G401 (cell line): ENCODE results near the gene SART1. TPM values are rescaled to one million over a fixed set of nuclear protein-coding genes. Genes with fewer than 3 reads are reported as not detected.
"Not testable (repeated sequence)": the region's sequence is repeated elsewhere in the genome, so short reads cannot be mapped to it uniquely, and the experiment has no call there.

Source experiments
- DNase-seq: peaks from one replicate; pipeline ENCODE4 v3.0.0-alpha.2; 2015; ENCODE audit warnings: low spot score
- in situ Hi-C: cut with HindIII; loops from 2 replicates; pipeline ENCODE4 v1.10.0; 2016; ENCODE audit warnings: low sequenced_read_pairs, mixed read lengths
- total RNA-seq: library from RNA; depleted of rRNA; stranded (reverse); fragments of >200 nt; shearing (Covaris generic); gene quantifications from 2 replicates; pipeline ENCODE4 v1.2.3, GENCODE V29; 2014; rRNA removed

The SART1 gene
- total RNA-seq, 1 experiment from 2014 or later, result 73.1 TPM

DNA sequence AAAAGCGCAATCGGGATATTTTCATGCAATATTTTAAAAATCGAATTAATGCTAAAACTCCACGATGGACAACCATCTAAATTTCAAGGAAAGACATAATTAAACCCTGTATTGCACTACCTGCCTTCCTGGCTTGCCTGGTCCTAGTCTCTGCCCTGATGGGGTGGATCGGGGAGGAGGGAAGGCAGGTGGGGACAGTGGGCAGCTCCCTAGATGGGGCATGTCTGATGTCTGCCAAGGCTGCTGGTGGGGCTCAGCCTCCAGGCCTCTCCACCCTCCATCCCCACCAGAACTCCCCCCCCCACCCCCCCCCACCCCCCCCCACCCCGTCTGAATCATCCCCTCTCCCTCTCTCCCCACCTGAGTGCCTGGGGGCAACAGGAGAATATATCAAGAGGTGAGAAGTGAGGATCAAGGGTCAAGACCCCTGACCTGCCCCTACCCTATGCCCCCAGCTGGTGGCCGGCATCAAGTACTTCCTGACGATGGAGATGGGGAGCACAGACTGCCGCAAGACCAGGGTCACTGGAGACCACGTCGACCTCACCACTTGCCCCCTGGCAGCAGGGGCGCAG, 50.9 kb downstream of the SART1 start:
- no peak for DNase-seq
- in situ Hi-C loops, result no loop called here

DNA sequence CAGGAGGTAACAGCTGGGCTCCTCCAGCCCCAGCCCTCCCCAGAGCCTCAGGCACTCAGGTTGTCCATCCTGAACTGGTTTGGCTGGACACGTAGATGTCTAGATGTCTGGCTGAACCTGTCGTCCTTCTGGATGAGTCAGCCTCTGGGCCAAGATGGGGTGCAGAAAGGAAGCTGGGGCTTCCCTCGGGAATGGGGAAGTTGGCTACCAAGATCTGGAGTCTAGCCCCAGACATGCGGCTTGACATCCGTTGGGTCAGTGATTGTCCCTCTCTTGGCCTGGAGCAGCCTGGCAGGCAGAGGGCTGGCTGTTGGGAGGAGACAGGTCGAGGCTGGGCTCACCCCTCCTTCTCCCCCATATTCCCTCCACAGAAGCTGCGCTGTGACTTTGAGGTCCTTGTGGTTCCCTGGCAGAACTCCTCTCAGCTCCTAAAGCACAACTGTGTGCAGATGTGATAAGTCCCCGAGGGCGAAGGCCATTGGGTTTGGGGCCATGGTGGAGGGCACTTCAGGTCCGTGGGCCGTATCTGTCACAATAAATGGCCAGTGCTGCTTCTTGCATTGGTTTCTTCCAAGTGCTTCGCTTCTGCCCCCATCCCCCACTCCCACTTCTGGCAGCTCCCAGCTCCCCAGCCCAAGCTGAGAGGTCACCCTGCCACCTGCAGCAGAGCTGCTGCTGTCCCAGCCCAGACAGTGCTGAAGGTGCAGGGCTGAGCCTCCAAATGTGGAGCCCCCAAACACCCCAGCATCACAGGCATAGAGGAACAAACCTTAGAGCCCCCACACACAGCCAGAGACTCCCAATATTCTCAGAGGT, 51.6 kb downstream of the SART1 start:
- in situ Hi-C loops, result no loop called here
- no peak for DNase-seq

DNA sequence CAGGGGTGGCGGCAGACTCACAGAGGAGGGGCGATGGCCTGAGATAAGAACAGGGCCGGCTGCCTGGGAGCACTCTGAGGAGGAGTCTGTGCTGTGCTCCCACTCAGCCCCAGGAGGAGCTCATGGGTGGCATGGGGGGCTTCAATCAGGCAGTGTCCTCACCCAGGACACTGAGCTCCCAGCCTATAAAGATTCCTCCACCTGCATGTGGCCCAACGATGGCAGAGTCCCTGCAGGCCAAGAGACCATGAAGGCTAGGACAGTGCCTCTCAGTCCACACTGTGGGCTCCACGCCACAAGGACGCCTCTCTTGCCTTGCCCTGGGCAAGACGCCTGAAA, 52.2 kb downstream of the SART1 start:
- in situ Hi-C loops, result no loop called here
- DNase-seq, result no peak

DNA sequence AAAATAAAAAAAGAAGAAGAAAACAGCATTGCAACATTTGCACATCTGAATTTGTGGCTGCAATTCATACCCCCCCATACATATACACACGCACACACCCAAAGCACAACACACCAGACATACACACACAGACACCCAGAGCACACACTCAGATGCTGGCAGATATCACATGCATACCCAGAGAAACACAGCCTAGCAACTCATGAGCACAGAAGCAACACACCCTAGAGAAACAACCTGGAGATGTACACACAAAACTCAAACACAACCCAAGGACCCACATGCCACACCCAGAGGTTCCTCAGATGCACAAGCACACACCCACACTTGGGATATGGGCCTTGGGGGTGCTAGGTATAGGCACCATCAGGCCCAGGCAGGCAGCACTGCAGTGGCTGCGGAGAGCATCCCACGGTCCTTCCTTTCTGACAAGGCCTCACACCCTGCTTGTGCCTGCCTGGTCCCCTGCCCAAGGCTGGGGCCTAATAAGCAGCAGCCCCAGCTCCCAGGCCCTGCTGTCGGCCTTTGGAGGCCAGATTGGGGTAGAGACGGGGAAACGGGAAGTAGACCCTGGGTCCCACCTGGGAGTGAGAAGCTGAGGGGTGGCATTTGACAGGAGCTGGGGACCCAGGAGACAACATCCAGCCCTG, 53.4 kb downstream of the SART1 start:
- in situ Hi-C loops, result no loop called here
- DNase-seq, result no peak

DNA sequence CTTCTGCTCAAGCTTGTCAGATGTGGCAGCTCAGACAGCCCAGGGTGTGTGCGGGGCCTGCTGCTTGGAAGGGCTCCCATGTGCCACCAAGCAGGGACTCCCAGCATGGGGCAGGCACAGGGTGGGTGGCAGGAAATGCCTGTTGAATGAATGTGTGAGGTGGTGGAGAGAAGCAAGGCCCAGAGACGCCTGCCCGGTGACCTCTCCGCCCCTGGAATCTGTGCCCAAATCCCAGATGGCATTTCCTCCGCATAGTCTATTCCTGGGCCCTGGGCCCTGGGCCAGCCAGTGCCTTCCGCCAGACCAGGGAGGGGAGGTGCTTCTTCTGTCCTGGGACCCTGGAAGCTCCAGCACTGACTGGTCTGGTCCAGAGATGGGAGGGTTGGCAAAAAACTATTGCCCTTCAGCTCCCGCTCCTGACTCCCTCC, 53.9 kb downstream of the SART1 start:
- peak; percentile 59 for DNase-seq
- in situ Hi-C loops, result no loop called here

DNA sequence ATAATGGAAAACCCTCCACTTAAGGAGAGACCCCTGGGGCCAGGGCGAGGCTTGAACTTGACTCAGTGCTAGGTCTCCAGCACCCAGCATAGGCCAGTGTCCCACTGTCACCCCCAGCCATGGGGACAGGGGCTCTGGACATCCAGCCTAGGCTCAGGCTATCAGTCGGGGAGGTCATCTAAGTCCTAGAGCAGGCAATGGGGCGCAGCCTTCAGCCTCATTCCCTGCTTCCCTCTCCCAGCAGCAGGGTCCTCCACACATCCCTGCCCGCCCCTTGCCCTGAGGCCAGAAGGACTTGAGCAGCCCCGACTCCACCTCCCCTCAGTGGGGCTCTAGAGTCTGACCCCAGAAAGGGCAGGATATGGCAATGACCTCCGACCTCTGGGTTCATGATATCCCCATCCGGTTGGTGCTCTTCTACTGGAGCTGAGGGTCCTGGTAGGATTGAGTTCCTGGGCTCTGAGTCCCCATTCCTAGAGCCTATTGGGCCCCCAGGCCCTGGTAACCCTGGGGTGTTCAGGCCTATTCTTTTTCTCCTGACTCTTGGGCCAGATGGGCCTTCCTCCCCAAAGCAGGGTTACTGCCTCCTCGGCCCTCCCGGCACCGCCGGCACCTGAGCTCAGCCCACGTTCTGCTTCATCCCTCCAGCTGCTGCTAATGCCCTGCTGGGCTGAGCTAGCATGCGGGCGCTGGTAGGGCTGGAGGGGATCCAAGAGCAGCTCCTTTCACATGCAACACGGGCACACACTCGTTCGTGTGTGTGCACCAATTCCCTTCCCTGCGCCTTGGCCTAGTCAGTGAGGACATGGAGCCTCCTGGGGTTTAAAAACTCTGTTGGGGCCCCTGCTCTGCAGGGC, 54.6 kb downstream of the SART1 start:
- in situ Hi-C loops, result no loop called here
- DNase-seq, result no peak

DNA sequence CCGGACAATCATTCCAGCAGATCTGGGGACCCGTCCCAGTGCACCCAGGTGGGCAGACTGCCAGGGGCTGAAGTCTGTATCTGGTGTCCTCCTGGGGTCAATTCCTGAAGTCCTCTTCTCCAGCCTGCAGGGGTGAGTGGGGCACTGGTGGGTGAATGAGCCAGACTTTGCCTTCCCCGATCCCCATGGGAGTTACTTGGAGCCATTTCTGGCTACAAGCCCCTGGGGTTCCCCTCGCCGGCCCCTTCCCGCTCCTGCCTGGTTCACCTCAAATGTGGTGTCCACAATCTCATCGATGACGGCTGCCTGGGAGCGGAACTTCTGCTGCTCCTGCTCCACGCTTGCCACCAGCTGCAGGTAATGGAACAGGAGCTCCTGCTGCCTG, 55.3 kb downstream of the SART1 start:
- no peak for DNase-seq
- in situ Hi-C loops, result no loop called here

DNA sequence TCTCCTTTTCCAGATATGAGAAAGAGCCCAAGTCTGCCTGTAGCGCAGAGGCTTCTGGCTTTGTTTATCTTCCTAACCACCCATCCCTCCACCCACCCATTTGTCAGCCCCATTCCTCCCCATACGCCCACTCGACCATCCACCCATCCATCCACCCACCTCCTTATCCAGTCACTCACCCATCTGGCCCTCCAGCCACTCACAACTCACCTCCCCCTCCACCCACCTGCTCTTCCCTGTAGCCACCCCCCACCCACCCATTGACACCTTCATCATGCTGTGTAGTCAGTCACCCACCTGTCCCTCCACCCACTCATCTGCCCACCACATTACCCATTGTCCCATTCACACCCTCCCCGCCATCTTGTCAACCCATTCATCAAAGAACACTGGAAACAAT, 55.8 kb downstream of the SART1 start:
- DNase-seq, result no peak
- in situ Hi-C loops, result no loop called here

DNA sequence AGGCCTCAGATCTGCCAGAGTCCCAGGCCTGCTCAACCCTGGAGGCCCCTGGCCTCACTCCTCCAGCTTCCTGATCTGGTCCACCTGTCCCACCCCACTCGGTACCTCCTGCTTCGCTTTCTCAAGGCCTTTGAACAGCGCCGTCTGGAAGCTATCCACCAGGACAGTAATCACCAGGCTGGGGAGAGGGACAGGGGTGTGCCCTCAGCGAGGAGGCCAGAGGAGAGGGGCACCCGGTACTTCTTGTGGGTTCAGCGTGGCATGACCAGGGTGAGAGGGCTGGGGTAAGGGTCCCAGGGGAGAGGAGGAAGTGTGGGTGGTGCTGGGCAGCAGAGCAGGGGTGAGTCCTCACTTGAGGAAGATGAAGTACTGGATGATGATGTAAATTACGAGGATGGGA, 58.7 kb downstream of the SART1 start:
- in situ Hi-C loops, result no loop called here
- no peak for DNase-seq

DNA sequence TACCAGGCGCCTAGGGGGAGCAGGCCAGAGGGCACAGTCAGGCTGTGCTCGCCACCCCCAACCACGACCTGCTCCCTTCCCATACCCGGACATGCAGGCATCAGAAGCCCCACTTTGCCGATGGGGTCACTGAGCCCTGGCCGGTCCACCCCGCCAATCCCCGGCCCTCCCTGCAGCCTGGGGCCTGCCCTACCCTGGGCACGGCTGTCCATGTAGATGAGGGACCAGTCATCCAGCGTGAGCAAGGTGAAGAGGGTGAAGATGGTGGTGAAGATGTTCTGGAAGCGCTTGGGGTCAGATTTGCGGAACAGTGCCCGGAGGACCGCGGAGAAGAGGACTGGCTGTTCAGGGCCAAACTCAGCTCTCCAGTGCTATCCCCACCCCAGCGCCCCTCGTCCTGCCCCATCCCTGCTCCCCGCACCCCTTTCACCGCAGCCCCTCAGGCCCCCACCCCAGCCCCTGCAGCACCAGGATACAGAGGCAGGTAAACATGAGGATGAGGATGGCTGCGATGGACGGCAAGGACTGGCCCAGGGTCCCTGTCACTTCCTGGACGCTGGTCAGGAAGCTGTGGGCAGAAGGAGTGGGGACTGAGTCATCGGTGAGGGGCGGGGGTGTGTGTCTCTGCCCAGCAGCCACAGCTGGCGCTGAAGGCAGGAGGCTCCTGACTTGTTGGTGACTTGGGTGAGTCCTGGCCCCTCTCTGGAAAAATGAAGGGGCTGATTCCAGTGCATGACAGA, 59.3 kb downstream of the SART1 start:
- no peak for DNase-seq
- in situ Hi-C loops, result no loop called here

DNA sequence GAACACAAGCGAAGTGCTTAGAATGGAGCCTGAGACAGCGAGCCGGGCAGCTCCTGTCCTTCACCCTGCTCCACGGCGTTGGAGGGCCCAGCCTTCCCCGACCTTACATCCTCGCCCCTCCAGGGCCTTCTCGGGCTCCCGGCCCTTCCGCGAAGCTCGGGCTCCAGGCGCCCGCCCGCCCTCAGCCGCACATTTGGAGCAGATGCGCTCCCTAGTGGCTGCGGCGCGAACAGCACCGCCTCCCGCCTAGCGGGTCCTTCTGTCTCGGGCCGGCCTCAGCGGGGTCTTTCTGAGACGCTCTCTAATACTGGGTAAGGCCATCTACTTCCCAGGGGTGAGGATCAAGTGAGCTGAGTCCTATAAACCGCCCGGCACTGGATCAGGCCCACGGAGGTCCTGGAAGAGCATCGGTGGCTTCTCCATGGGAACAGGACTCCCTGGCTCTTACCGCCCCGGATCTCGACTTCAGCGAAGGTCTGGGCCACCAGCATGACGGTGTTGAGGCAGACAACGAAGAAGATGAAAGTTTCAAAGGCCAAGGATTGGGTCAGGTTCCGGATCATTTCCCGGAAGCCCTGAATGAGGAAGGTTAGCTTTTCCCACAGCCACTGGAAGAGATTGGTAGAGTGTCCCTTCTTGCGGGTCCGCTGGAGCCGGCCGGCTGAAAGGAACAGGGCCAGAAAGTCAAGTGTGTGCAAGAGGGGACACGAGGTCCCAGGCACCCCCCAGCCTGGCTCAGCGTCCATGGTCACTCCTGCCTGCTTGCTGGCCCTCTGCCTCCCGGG, 61.1 kb downstream of the SART1 start:
- DNase-seq, result peak; percentile 65
- in situ Hi-C loops, result no loop called here

DNA sequence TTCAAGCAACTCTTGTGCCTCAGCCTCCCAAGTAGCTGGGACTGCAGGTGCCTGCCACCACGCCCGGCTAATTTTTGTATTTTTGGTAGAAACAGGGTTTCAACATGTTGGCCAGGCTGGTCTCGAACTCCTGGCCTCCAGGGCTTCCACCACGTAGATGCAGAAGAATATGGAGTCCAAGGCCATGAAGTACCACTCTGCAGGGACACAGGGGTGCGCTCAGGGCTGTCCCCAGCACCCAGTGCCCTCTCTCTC, 61.6 kb downstream of the SART1 start:
- in situ Hi-C loops, DNase-seq: not testable (repeated sequence)

DNA sequence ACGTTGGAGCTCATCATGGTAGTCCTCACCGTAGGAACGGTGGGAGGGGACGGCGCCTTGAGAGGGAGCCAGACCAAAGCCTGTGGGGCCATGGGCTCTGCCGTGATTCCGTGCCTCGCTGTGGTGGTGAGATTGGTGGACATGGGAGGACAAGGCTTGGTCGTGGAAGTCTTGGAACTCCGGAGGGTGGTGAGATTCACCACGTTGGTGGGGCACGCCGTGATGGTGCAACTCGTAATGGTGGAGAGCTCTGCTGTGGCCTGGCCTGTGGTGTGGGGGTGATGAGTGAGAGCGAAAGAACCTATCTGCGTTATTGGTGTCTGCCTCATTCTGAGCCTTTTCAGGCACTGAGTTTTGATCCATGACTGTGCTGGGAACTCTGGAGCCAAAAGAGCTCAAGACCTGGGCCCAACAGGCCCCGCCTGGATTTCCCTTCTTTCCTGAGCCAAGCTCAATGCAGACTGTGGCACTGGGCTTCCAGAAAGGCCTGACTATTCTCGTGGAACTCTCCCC, 64.5 kb downstream of the SART1 start, which contains the start of gene CATSPER1:
Gene CATSPER1 (minus strand): TSS at position 463 of the 513 bp plus-strand sequence. CDS start 100 bp downstream, at position 363.
- no peak for DNase-seq
- in situ Hi-C loops, result no loop called here

Other genes with a start within 250 kb of the SART1 start
- 66.3 and 71.4 TPM in 2 replicates for gene KAT5, start 249.5 kb upstream of the SART1 start, total RNA-seq
- 86.2 and 132 TPM in 2 replicates for gene RNASEH2C, start 240.9 kb upstream of the SART1 start, total RNA-seq
- 15.7 and 20.6 TPM in 2 replicates for gene AP5B1, start 180.8 kb upstream of the SART1 start, total RNA-seq
- not detected in 2 replicates for gene OVOL1, start 174.7 kb upstream of the SART1 start, total RNA-seq
- gene SNX32, start 127.8 kb upstream of the SART1 start, total RNA-seq, result not detected in 2 replicates
- 1,273 and 1,592 TPM in 2 replicates for gene CFL1, start 103.6 kb upstream of the SART1 start, total RNA-seq
- 61.8 and 70.4 TPM in 2 replicates for gene MUS81, start 101.3 kb upstream of the SART1 start, total RNA-seq
- gene EFEMP2, start 88.9 kb upstream of the SART1 start, total RNA-seq, result 35.8 and 38.2 TPM in 2 replicates
- gene CTSW, start 81.9 kb upstream of the SART1 start, total RNA-seq, result not detected in 2 replicates
- gene FIBP, start 73.3 kb upstream of the SART1 start, total RNA-seq, result 79.3 and 89.3 TPM in 2 replicates
- gene CCDC85B, start 71.1 kb upstream of the SART1 start, total RNA-seq, result 180 and 212 TPM in 2 replicates
- gene FOSL1, start 61.3 kb upstream of the SART1 start, total RNA-seq, result 23.6 and 30.8 TPM in 2 replicates
- gene C11orf68, start 42.7 kb upstream of the SART1 start, total RNA-seq, result 14.2 and 17.2 TPM in 2 replicates
- 174 and 179 TPM in 2 replicates for gene DRAP1, start 42.3 kb upstream of the SART1 start, total RNA-seq
- gene TSGA10IP, start 16.3 kb upstream of the SART1 start, total RNA-seq, result not detected in 2 replicates
- 15.6 and 29.9 TPM in 2 replicates for gene EIF1AD, start 40.4 kb downstream of the SART1 start, total RNA-seq
- gene BANF1, start 40.8 kb downstream of the SART1 start, total RNA-seq, result 291 and 355 TPM in 2 replicates
- not detected in 2 replicates for gene CST6, start 50.3 kb downstream of the SART1 start, total RNA-seq
- not detected in 2 replicates for gene CATSPER1, start 64.7 kb downstream of the SART1 start, total RNA-seq
- not detected in 2 replicates for gene GAL3ST3, start 87.4 kb downstream of the SART1 start, total RNA-seq
- gene SF3B2, start 90.6 kb downstream of the SART1 start, total RNA-seq, result 264 TPM in 2 replicates
- gene PACS1, start 108.5 kb downstream of the SART1 start, total RNA-seq, result 10.5 and 23.2 TPM in 2 replicates